GOT3 (cell line): ENCODE results near the gene DYNAP.

Experiments
- DNase-seq: peaks from one replicate; lab custom pipeline; 2025; ENCODE audit warnings: mixed read lengths; lab: John Stamatoyannopoulos, UW

Gene DYNAP

GRCh38 chr18:54636217-54636616 is 45.2 kb downstream of the DYNAP start:
- no peak for DNase-seq

- DNase-seq: no peak
Observed at GRCh38 chr18:54641734-54642133, 50.7 kb downstream of the DYNAP start.

- DNase-seq: no peak
Observed at GRCh38 chr18:54647176-54647575, 56.1 kb downstream of the DYNAP start.
